Measurements from ENCODE around the gene C16orf90.

Gene C16orf90

GRCh38 chr16:3467921-3468320 is 27.4 kb downstream of the C16orf90 start:
- no peak for DNase-seq (ENCODE audit: low read depth, low spot score)
- no peak overlapping the region for H3K9ac ChIP-seq (ENCODE audit: insufficient read length, low read depth)
- no peak for TF ChIP-seq ZNF274 (IDR thresholded peaks at IDR 0.05; ENCODE audit: low read depth, low read length)
- no peak for TF ChIP-seq SUZ12 (IDR thresholded peaks at IDR 0.05; ENCODE audit: extremely low read depth, insufficient read depth, insufficient read length)
- no peak for TF ChIP-seq YY1 (IDR thresholded peaks at IDR 0.05; ENCODE audit: insufficient read depth, insufficient read length)
- H3K36me3 ChIP-seq (ENCODE audit: insufficient read depth, insufficient read length, low read length) = peaks cover 62% of the 10 kb centered on the region
- H3K4me3 ChIP-seq (ENCODE audit: insufficient read length, low read depth) = no peak overlapping the region
- H3K4me1 ChIP-seq (ENCODE audit: insufficient read depth, insufficient read length) = peaks cover 20% of the 10 kb centered on the region
- H3K27me3 ChIP-seq (ENCODE audit: insufficient read depth, insufficient read length) = no peaks in the 10 kb centered on the region
- H3K9me3 ChIP-seq (ENCODE audit: insufficient read depth, low read length) = no peaks in the 10 kb centered on the region

GRCh38 chr16:3467182-3467581 is 28.1 kb downstream of the C16orf90 start:
- Histone ChIP-seq H3K4me1 (ENCODE audit: insufficient read depth, insufficient read length) (peaks cover 20% of the 10 kb centered on the region), H3K9ac (ENCODE audit: insufficient read length, low read depth) (no peak overlapping the region), H3K4me3 (ENCODE audit: insufficient read length, low read depth) (no peak overlapping the region), H3K36me3 (ENCODE audit: insufficient read depth, insufficient read length, low read length) (peaks cover 62% of the 10 kb centered on the region), H3K9me3 (ENCODE audit: insufficient read depth, low read length) (no peaks in the 10 kb centered on the region), H3K27me3 (ENCODE audit: insufficient read depth, insufficient read length) (no peaks in the 10 kb centered on the region)
- no peak for DNase-seq (ENCODE audit: low read depth, low spot score)
- TF ChIP-seq YY1 (IDR thresholded peaks at IDR 0.05; ENCODE audit: insufficient read depth, insufficient read length) (no peak), ZNF274 (IDR thresholded peaks at IDR 0.05; ENCODE audit: low read depth, low read length) (no peak), SUZ12 (IDR thresholded peaks at IDR 0.05; ENCODE audit: extremely low read depth, insufficient read depth, insufficient read length) (no peak)

GRCh38 chr16:3465911-3466584 is 29.2 kb downstream of the C16orf90 start:
- DNase-seq (ENCODE audit: low read depth, low spot score) = no peak
- Histone ChIP-seq H3K9ac (ENCODE audit: insufficient read length, low read depth) (no peak overlapping the region), H3K36me3 (ENCODE audit: insufficient read depth, insufficient read length, low read length) (peaks cover 64% of the 10 kb centered on the region), H3K4me3 (ENCODE audit: insufficient read length, low read depth) (no peak overlapping the region), H3K9me3 (ENCODE audit: insufficient read depth, low read length) (no peaks in the 10 kb centered on the region), H3K4me1 (ENCODE audit: insufficient read depth, insufficient read length) (peaks cover 20% of the 10 kb centered on the region), H3K27me3 (ENCODE audit: insufficient read depth, insufficient read length) (no peaks in the 10 kb centered on the region)
- no peak for TF ChIP-seq ZNF274 (IDR thresholded peaks at IDR 0.05; ENCODE audit: low read depth, low read length)
- no peak for TF ChIP-seq YY1 (IDR thresholded peaks at IDR 0.05; ENCODE audit: insufficient read depth, insufficient read length)
- no peak for TF ChIP-seq SUZ12 (IDR thresholded peaks at IDR 0.05; ENCODE audit: extremely low read depth, insufficient read depth, insufficient read length)

- no peak for DNase-seq (ENCODE audit: low read depth, low spot score)
- Histone ChIP-seq H3K27me3 (ENCODE audit: insufficient read depth, insufficient read length) (no peaks in the 10 kb centered on the region), H3K9me3 (ENCODE audit: insufficient read depth, low read length) (no peaks in the 10 kb centered on the region), H3K36me3 (ENCODE audit: insufficient read depth, insufficient read length, low read length) (peaks cover 64% of the 10 kb centered on the region), H3K4me1 (ENCODE audit: insufficient read depth, insufficient read length) (peaks cover 15% of the 10 kb centered on the region), H3K4me3 (ENCODE audit: insufficient read length, low read depth) (no peak overlapping the region), H3K9ac (ENCODE audit: insufficient read length, low read depth) (no peak overlapping the region)
- TF ChIP-seq ZNF274 (IDR thresholded peaks at IDR 0.05; ENCODE audit: low read depth, low read length) = no peak
- no peak for TF ChIP-seq SUZ12 (IDR thresholded peaks at IDR 0.05; ENCODE audit: extremely low read depth, insufficient read depth, insufficient read length)
- no peak for TF ChIP-seq YY1 (IDR thresholded peaks at IDR 0.05; ENCODE audit: insufficient read depth, insufficient read length)
Observed at GRCh38 chr16:3465301-3465700, 30.0 kb downstream of the C16orf90 start.

- Histone ChIP-seq H3K4me3 (ENCODE audit: insufficient read length, low read depth) (no peak overlapping the region), H3K4me1 (ENCODE audit: insufficient read depth, insufficient read length) (peaks cover 7% of the 10 kb centered on the region), H3K9ac (ENCODE audit: insufficient read length, low read depth) (no peak overlapping the region), H3K27me3 (ENCODE audit: insufficient read depth, insufficient read length) (no peaks in the 10 kb centered on the region), H3K36me3 (ENCODE audit: insufficient read depth, insufficient read length, low read length) (peaks cover 42% of the 10 kb centered on the region), H3K9me3 (ENCODE audit: insufficient read depth, low read length) (no peaks in the 10 kb centered on the region)
- DNase-seq (ENCODE audit: low read depth, low spot score) = no peak
- TF ChIP-seq YY1 (IDR thresholded peaks at IDR 0.05; ENCODE audit: insufficient read depth, insufficient read length) (no peak), ZNF274 (IDR thresholded peaks at IDR 0.05; ENCODE audit: low read depth, low read length) (no peak), SUZ12 (IDR thresholded peaks at IDR 0.05; ENCODE audit: extremely low read depth, insufficient read depth, insufficient read length) (no peak)
Observed at GRCh38 chr16:3461151-3461550, 34.1 kb downstream of the C16orf90 start.

- no peak for TF ChIP-seq YY1 (IDR thresholded peaks at IDR 0.05; ENCODE audit: insufficient read depth, insufficient read length)
- TF ChIP-seq ZNF274 (IDR thresholded peaks at IDR 0.05; ENCODE audit: low read depth, low read length) = no peak
- TF ChIP-seq SUZ12 (IDR thresholded peaks at IDR 0.05; ENCODE audit: extremely low read depth, insufficient read depth, insufficient read length) = no peak
- Histone ChIP-seq H3K27me3 (ENCODE audit: insufficient read depth, insufficient read length) (no peaks in the 10 kb centered on the region), H3K36me3 (ENCODE audit: insufficient read depth, insufficient read length, low read length) (peaks cover 40% of the 10 kb centered on the region), H3K9me3 (ENCODE audit: insufficient read depth, low read length) (no peaks in the 10 kb centered on the region), H3K9ac (ENCODE audit: insufficient read length, low read depth) (no peak overlapping the region), H3K4me1 (ENCODE audit: insufficient read depth, insufficient read length) (peaks cover 7% of the 10 kb centered on the region), H3K4me3 (ENCODE audit: insufficient read length, low read depth) (no peak overlapping the region)
- no peak for DNase-seq (ENCODE audit: low read depth, low spot score)
Observed at GRCh38 chr16:3460585-3460984, 34.7 kb downstream of the C16orf90 start.

GRCh38 chr16:3460121-3460520 is 35.2 kb downstream of the C16orf90 start:
- H3K9me3 ChIP-seq (ENCODE audit: insufficient read depth, low read length) = no peaks in the 10 kb centered on the region
- no peak for DNase-seq (ENCODE audit: low read depth, low spot score)
- no peak overlapping the region for H3K9ac ChIP-seq (ENCODE audit: insufficient read length, low read depth)
- peaks cover 4% of the 10 kb centered on the region for H3K4me1 ChIP-seq (ENCODE audit: insufficient read depth, insufficient read length)
- TF ChIP-seq YY1 (IDR thresholded peaks at IDR 0.05; ENCODE audit: insufficient read depth, insufficient read length) (no peak), SUZ12 (IDR thresholded peaks at IDR 0.05; ENCODE audit: extremely low read depth, insufficient read depth, insufficient read length) (no peak), ZNF274 (IDR thresholded peaks at IDR 0.05; ENCODE audit: low read depth, low read length) (no peak)
- no peak overlapping the region for H3K4me3 ChIP-seq (ENCODE audit: insufficient read length, low read depth)
- no peaks in the 10 kb centered on the region for H3K27me3 ChIP-seq (ENCODE audit: insufficient read depth, insufficient read length)
- H3K36me3 ChIP-seq (ENCODE audit: insufficient read depth, insufficient read length, low read length) = peaks cover 36% of the 10 kb centered on the region

Data from NT2/D1 (cell line).